ENCODE data around the gene SPAG9.

Gene SPAG9

GRCh38 chr17:51152766-51153209 lies 32.1 kb upstream of the SPAG9 start:
- H3K27ac ChIP-seq: peak overlapping the region; percentile 84
- TF ChIP-seq ZFX (IDR thresholded peaks at IDR 0.05; ENCODE audit: borderline replicate concordance): no peak
- no peak for TF ChIP-seq CTCF (IDR thresholded peaks at IDR 0.05)

DNA sequence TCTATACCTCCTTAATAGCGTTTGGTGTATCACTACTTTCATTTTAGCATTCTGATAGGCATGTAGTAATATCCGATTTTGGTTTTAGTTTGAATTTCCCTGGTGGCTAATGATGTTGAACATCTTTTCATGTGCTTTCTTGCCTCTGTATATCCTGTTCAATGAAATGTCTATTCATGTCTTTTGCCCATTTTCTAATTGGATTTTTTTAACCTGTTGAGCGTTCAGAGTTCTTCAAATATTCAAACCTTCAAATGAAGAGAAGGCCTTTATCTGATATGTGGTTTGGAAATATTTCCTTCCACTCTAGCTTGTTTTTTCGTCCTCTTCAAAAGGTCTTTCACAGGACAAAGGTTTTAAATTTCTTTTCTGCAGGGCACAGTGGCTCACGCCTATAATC lies 30.3 kb upstream of the SPAG9 start:
- H3K27ac ChIP-seq: no peak overlapping the region
- no peak for TF ChIP-seq CTCF (IDR thresholded peaks at IDR 0.05)
- TF ChIP-seq ZFX (IDR thresholded peaks at IDR 0.05; ENCODE audit: borderline replicate concordance): no peak

DNA sequence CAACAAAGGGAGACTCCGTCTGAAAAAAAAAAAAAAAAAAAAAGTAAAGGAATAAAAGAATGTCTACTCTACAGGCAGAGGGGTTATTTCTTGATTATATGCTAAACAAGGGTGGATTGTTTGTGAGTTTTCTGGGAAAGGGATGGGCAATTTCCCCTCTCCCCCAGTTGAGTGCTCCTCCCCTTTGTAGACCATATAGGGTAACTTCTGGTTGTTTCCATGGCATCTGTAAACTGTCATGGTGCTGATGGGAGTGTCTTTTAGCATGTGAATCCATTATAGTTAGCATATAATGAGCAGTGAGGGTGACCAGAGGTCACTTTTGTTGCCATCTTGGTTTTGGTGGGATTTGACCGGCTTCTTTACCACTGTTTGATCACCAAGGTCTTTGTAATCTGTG lies 28.5 kb upstream of the SPAG9 start:
- no peak for TF ChIP-seq ZFX (IDR thresholded peaks at IDR 0.05; ENCODE audit: borderline replicate concordance)
- no peak for TF ChIP-seq CTCF (IDR thresholded peaks at IDR 0.05)
- no peak overlapping the region for H3K27ac ChIP-seq

- no peak for TF ChIP-seq CTCF (IDR thresholded peaks at IDR 0.05)
- no peak for TF ChIP-seq ZFX (IDR thresholded peaks at IDR 0.05; ENCODE audit: borderline replicate concordance)
- no peak overlapping the region for H3K27ac ChIP-seq
Observed at GRCh38 chr17:51147650-51148049, 27.0 kb upstream of the SPAG9 start.

- no peak overlapping the region for H3K27ac ChIP-seq
- TF ChIP-seq CTCF (IDR thresholded peaks at IDR 0.05) (no peak), ZFX (IDR thresholded peaks at IDR 0.05; ENCODE audit: borderline replicate concordance) (no peak)
Observed at GRCh38 chr17:51144266-51145022, 23.8 kb upstream of the SPAG9 start.

DNA sequence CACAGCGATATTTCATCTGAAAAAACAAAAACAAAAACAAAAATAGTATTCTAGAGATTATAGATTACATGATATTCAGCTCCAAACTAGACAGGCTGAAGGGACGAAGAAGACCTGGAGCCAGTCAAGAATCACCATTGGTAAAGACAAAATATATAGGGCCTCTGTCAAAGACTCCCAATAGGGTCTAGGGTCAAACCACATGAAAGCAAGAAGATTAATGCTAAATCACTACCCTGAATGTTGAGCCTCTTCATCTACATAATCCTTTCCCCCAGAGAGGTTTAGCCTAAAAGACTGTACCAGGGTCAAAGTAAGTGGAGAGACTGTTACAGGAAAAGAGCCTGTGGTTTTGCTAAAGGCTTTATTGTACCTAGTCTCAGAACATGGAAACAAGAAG lies 21.9 kb upstream of the SPAG9 start:
- H3K27ac ChIP-seq: no peak overlapping the region
- no peak for TF ChIP-seq CTCF (IDR thresholded peaks at IDR 0.05)
- TF ChIP-seq ZFX (IDR thresholded peaks at IDR 0.05; ENCODE audit: borderline replicate concordance): no peak

GRCh38 chr17:51135956-51136355 lies 15.3 kb upstream of the SPAG9 start:
- H3K27ac ChIP-seq: no peak overlapping the region
- TF ChIP-seq ZFX (IDR thresholded peaks at IDR 0.05; ENCODE audit: borderline replicate concordance): no peak
- TF ChIP-seq CTCF (IDR thresholded peaks at IDR 0.05): no peak
